Measurements from ENCODE around the gene STPG1.
A peak's percentile ranks its signal among the peaks of the same experiment; 100 is the strongest.

STPG1 gene

GRCh38 chr1:24425922-24426321, 12.3 kb upstream of the STPG1 start:
- DNase-seq: no peak

GRCh38 chr1:24425441-24425840, 11.9 kb upstream of the STPG1 start:
- DNase-seq: no peak

- DNase-seq: no peak
These were observed 11.4 kb upstream of the STPG1 start for GRCh38 chr1:24424990-24425389.

DNA sequence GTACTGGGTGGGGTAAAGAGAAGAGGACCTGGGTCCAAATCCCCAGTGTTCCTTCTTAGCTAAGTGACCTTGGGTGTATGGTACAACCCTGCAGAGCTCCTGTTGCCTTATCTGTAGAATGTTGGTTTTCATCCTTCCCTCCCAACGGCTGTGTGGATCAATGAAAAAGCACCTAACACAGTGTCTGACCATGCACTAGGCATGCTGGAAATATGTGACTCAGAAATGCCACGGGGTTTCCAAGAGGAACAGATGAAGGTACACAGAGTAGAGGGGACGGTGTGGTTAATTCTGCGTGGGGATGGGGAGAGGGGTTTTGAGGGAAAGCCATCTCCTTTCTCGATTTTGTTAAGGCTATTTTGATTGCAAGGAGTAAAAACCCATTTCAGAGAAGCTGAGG, 10.6 kb upstream of the STPG1 start:
- no peak for DNase-seq

- no peak for DNase-seq
These were observed 7.9 kb upstream of the STPG1 start for GRCh38 chr1:24421502-24421901.

GRCh38 chr1:24420547-24420946, 7.0 kb upstream of the STPG1 start:
- no peak for DNase-seq

- no peak for DNase-seq
These were observed 5.5 kb upstream of the STPG1 start for GRCh38 chr1:24418898-24419628.

- DNase-seq: no peak
These were observed 4.1 kb upstream of the STPG1 start for GRCh38 chr1:24417681-24418080.

DNA sequence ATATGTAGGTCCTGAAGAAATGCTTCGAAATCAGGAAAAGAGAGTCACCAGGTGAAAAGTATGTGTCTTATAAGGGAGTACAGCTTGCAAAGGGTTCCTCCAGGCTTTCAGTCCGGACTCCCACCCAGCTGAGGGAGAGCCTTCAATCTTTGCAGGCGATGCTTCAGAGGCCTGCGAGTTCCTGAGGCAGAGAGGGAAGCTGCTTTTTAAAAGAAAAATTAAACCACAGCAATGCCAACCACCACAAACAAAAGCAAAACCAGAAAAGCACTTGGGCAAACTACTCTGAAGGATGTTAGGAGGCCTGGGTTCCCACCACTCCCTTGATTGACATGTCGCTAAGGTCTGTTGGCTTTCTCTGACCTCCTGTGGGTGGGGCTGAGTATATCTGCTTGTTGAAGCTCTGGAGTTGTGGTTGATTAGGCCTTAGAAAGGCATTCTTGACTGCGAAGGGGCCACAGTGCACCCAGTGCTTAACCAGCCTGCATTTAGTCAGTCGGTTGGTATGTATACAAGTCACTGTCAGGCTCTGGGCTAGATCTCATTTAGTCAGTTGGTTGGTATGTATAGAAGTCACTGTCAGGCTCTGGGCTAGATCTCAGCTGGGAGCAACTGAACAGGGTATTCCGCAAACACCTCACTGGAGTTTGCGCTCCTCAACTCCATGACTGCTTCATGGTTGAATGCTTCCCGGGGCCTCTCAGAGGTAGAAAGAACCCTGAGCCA, 3.2 kb upstream of the STPG1 start:
- DNase-seq: no peak

DNA sequence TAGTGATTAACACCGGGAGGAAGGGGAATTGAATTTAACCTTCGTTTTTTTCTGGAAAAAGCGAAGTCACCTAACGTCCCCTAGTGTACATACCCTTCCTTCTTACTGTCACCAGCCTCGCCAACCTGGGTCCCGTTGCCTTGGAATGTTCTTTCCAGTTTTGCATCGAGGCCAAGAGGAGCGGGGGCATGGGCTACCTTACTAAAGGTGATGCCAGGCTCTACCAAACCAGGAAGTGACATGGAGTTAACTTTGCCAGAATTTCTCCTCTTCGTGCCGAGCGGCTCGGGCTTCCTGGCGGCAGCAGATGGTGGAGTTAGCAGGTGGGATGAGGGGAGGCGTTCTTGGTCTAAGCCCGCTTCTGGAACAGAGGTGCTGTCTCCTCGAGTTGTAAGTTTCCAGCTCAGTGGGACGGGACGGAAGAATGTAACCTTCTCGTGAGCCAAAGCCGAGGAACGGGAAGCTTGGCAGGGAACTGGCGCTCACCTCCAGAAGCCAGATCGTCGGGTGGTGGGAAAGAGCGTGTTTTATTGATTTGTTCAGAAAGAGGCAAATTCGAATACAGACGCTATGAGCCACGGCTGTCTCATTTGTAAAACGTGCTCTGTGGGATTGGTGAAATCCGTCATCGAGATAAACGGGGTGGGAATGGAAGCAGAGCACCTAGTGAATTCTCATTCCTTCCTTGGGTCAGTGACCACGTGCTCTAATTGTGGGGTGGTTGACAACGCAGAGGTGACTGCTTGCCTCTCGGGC, 2.5 kb upstream of the STPG1 start:
- DNase-seq: no peak

GRCh38 chr1:24415334-24415909, 1.8 kb upstream of the STPG1 start, which contains the start of gene NIPAL3:
Gene NIPAL3 (plus strand): TSS chr1:24415802. CDS start chr1:24419548, 3,746 bp downstream.
- peak; percentile 82 for DNase-seq

- DNase-seq: no peak
These were observed 1.3 kb upstream of the STPG1 start for GRCh38 chr1:24414775-24415333.

- no peak for DNase-seq
These were observed 1.2 kb downstream of the STPG1 start for GRCh38 chr1:24412408-24412807.

DNA sequence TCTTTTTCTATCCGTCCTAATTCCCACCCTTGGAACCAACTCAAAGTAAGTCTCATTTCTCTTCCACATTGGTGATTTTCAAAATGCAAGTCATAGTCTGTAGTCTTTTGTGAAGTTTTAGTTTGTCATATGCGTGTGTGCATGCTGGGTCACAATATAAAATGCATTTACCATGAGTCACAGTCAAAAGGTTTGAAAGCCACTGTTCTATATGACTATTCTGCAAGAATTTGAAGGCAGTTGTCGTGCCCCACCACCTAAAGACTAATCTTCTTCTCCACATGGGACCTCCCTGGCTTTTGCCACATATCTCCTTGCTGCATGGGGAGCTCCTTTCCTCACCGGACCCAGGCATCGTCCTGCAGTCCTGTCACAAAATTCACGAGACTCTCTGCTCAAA, 1.6 kb downstream of the STPG1 start:
- DNase-seq: no peak

DNA sequence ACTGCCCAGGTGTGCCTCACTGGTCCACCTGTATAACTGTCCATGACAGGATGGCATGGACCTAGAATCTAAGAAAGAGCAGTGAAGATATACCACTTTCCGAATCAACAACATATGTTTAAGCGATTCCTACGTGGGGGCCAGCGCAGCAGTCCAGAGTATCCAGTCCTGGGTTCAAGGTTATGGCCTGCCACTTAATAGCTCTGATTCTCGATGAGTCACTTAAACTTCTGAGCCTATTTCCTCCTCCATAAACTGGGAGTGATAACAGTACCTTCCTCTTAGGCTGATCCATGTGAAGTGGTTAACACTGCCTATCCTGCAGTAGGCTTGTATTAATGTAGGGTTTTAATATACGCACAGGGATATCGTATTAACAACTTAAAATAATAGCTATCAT, 2.8 kb downstream of the STPG1 start:
- no peak for DNase-seq

GRCh38 chr1:24409535-24409934, 4.0 kb downstream of the STPG1 start:
- no peak for DNase-seq

- no peak for DNase-seq
These were observed 6.8 kb downstream of the STPG1 start for GRCh38 chr1:24406788-24407187.

DNA sequence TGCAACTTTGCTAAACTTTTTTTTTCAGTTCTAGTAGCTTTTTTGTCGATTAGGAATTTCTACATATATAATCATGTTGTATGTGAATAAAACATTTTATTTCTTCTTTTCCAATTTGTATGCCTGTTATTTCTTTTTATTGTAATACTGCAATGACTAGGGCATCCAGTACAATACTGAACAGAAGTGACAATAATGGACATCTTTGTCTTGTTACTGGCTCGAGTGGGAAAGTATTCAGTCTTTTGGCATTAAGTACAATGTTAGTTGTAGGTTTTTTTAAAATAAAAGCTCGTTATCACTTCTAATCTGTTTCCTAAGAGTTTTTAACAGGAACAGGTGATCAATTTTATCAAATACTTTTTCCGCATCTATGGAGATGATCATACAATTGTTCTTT, 9.8 kb downstream of the STPG1 start:
- no peak for DNase-seq

DNA sequence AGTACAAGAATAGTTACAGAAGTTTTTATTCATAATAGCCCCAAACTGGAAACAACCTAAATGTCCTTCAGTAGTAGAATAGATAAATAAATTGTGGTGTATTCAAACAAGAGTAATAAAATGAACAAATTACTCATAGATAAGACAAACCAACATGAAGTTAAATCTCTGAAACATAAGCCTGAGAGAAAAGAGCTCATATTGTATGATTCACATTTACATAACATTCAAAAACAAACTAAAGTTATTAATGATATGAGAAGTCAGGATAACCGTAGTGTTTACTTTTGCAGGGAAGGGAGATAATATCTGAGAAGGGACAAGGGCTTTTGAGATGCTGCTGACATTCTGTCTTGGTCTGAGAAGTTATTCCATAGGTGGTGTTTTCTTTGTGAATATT, 13.5 kb downstream of the STPG1 start:
- DNase-seq: no peak

- DNase-seq: peak; percentile 9
These were observed 19.7 kb downstream of the STPG1 start for GRCh38 chr1:24393892-24394291.

GRCh38 chr1:24392982-24393650, 20.5 kb downstream of the STPG1 start:
- no peak for DNase-seq

GRCh38 chr1:24392604-24392946, 21.0 kb downstream of the STPG1 start:
- no peak for DNase-seq
